Thyroid gland (tissue), 4 donors: ENCODE data around the gene TRIM65. TPM values are rescaled to one million over a fixed set of nuclear protein-coding genes. Genes with fewer than 3 reads are reported as not detected.

Source experiments
- DNase-seq, 2 donors: peaks; one replicate each; pipeline ENCODE4 v3.0.0-alpha.2; 2019
- H3K27ac ChIP-seq, 3 donors: fragments of 200-600 bp; sonication (generic); 1 replicate in 2 of 3; 2 replicates in 1 of 3; pipeline ENCODE4 v1.5.1; 2016 to 2019; ENCODE audit warnings: mild to moderate bottlenecking in 1 of 3, moderate library complexity in 1 of 3
- H3K27me3 ChIP-seq: fragments of 200-600 bp; sonication (generic); one replicate; pipeline ENCODE4 v1.5.1; 2019
- H3K36me3 ChIP-seq, 2 donors: fragments of 200-600 bp; sonication (generic); one replicate each; pipeline ENCODE4 v1.5.1; 2016 to 2019
- H3K4me1 ChIP-seq, 2 donors: fragments of 200-600 bp; sonication (generic); one replicate each; pipeline ENCODE4 v1.5.1; 2017 to 2019
- H3K4me3 ChIP-seq, 3 donors: fragments of 200-600 bp; sonication (generic); replicated peaks in 1 of 3; 1 replicate in 2 of 3; 2 replicates in 1 of 3; pipeline ENCODE4 v1.5.1; 2016; ENCODE audit warnings: mild to moderate bottlenecking in 1 of 3
- H3K9me3 ChIP-seq: fragments of 200-600 bp; sonication (generic); one replicate; pipeline ENCODE4 v1.5.1; 2017
- POLR2A ChIP-seq, 2 donors: fragments of 450-650 bp; IDR thresholded peaks; one replicate each; pipeline ENCODE4 v1.6.1; 2017; ENCODE audit warnings: antibody characterized with exemption in 2 of 2, mild to moderate bottlenecking in 2 of 2, moderate library complexity in 1 of 2
- WGBS, 2 donors: methylation state at CpG; one replicate each; pipeline ENCODE4 v1.1.5; 2017; 5-methylcytosine and 5-hydroxymethylcytosine counted together
- intact Hi-C: fragments of 100-400 bp; cut with DNase I; formaldehyde crosslinking; loops from one replicate; pipeline ENCODE4 v1.15.1; 2023
- total RNA-seq, 4 donors: library from RNA; depleted of rRNA; stranded (reverse); fragments of >200 nt; gene quantifications; one replicate each; pipeline ENCODE4 v1.2.3, GENCODE V29; 2016
- TF ChIP-seq, protein P1 (sequence below), 6 experiments: fragments of 200-600 bp in 3 of 6; fragments of 450-650 bp in 3 of 6; sonication (generic) in 3 of 6; IDR thresholded peaks; one replicate each; pipeline ENCODE4 v1.5.1; 2016 to 2019; ENCODE audit warnings: antibody characterized with exemption in 6 of 6, mild to moderate bottlenecking in 2 of 6, inconsistent platforms in 1 of 6, moderate library complexity in 1 of 6

The TRIM65 gene
- total RNA-seq, 4 donors from 2014 or later: 23.0 to 39.4 (median 31.8) TPM

DNA sequence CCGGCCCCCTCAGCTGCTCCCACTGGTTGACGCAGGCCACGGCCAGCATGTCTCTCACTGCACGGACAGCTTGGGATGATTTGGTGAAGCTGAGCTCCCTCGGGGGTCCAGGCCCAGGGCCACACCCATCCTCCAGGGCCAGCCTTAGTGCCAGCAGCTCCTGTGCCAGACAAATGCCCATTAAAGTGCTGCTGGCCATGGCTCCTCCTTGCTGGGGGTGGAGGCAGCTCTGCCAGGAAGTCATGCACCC, 20.9 kb downstream of the TRIM65 start:
- peaks cover 41 to 58% of the 10 kb centered on the region in 2 donors for H3K4me1 ChIP-seq
- intact Hi-C loops: no loop called here

DNA sequence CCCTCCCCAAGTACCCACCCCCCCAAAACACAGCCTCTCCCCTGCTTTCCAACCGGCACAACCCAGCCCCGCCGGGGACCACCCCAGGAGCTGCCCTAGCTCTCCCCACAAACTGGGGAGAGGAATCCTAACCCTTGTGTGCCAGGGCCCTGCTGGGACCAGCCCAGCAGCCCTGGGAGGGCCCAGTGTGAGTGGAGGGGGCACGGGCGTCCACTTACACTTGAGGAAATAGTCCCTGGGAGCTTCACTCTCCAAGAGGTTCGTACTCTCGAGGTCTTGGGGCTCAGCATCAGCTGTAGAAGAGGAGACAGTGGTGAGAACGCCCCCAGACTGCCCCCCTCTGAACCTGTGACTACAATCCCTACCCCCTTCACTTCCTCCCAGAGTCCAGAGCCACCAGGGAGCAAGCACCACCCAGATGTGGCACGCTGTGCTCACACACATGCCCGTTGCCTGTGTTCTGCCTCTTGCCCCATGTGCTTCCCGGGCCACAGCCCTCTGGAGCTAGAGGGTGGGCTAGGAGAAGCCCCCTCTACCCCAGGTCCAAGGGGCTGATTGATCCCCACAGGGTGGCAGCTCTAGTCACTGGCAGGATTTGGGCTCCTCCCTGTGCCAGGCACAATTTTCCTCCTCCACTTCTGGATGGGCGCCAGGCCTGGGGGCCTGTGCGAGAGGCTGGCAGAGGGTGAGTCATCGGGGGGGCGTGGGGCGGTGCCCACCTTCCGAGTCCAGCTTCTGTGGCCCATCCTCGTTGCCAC, 21.4 kb downstream of the TRIM65 start:
- TF ChIP-seq POLR2A (IDR thresholded peaks at IDR 0.05): no peak
- TF ChIP-seq, protein P1, sequence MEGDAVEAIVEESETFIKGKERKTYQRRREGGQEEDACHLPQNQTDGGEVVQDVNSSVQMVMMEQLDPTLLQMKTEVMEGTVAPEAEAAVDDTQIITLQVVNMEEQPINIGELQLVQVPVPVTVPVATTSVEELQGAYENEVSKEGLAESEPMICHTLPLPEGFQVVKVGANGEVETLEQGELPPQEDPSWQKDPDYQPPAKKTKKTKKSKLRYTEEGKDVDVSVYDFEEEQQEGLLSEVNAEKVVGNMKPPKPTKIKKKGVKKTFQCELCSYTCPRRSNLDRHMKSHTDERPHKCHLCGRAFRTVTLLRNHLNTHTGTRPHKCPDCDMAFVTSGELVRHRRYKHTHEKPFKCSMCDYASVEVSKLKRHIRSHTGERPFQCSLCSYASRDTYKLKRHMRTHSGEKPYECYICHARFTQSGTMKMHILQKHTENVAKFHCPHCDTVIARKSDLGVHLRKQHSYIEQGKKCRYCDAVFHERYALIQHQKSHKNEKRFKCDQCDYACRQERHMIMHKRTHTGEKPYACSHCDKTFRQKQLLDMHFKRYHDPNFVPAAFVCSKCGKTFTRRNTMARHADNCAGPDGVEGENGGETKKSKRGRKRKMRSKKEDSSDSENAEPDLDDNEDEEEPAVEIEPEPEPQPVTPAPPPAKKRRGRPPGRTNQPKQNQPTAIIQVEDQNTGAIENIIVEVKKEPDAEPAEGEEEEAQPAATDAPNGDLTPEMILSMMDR (IDR thresholded peaks at IDR 0.05): no peak
- peak overlapping the region; percentile 91 to 93 (median 91) for H3K27ac ChIP-seq
- intact Hi-C loops: no loop called here
- no peaks in the 10 kb centered on the region for H3K9me3 ChIP-seq
- no peaks in the 10 kb centered on the region for H3K27me3 ChIP-seq
- peak overlapping the region in 1 of 3 donors; percentile 54 for H3K4me3 ChIP-seq
- DNase-seq: peak; percentile 45 to 76
- peaks cover 0 to 6% of the 10 kb centered on the region in 2 donors for H3K36me3 ChIP-seq
- H3K4me1 ChIP-seq: peaks cover 41 to 58% of the 10 kb centered on the region in 2 donors
- WGBS, 2 donors: 62 to 68% methylated on average over 8 to 9 of the region's 18 CpGs

More for the DNA sequence above, 20.9 kb downstream of the TRIM65 start:
- Histone ChIP-seq H3K36me3 (peaks cover 0 to 6% of the 10 kb centered on the region in 2 donors), H3K27ac (peak overlapping the region; percentile 91 to 93 (median 91)), H3K27me3 (no peaks in the 10 kb centered on the region), H3K4me3 (peak overlapping the region in 1 of 3 donors; percentile 54), H3K9me3 (no peaks in the 10 kb centered on the region)
- WGBS, 2 donors: 20% methylated on average over 1 of the region's 5 CpGs; no CpG with 5 or more reads in 1 of the 2 donors
- no peak for DNase-seq
- no peak for TF ChIP-seq POLR2A (IDR thresholded peaks at IDR 0.05)
- TF ChIP-seq, protein P1 (IDR thresholded peaks at IDR 0.05): no peak

DNA sequence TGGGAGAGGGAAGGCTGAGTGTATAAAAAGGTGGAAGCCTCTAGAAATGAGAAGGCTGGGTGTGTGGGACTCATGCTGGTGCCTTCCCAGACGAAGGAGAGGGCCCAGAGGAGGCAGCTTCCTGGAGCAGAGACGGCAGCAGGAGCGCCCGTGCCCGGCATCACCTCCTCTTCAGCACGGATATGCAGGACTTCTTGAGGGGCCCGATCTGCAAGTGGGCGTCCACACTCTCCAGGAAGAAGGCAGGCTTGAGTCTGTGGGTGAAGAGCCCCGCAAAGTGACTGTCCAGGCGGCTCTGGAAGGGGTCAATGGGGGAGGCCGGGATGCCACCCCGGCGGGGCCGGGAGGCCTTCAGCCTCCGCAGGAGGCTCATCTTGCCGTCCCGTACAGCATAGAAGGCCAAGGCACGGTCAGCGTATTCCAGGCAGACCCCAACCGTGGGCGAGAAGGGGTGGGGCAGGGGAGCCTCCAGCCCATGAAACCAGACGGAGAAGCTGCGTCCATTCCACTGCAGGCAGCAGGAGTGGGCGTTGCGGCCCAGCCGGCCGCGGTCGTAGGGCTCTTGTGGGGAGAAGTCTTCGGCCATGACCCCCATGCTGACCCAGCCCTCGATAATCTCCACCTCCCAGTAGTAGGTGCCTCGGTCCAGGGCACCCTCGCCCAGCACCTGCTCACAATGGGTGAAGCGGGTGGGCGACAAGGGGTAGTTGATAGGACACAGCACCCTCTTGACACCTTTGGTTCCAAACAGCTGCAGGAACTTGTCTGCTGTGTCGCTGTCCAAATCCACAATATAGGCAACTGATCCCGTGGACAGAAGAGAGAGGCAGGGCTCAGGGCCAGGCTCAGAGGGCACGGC, 22.2 kb downstream of the TRIM65 start:
- TF ChIP-seq, protein P1 (IDR thresholded peaks at IDR 0.05): no peak
- H3K9me3 ChIP-seq: no peaks in the 10 kb centered on the region
- 92 to 93% methylated on average over 26 to 32 of the region's 38 CpGs for WGBS, 2 donors
- H3K27me3 ChIP-seq: no peaks in the 10 kb centered on the region
- peak overlapping the region in 2 of 3 donors; percentile 91 to 95 for H3K27ac ChIP-seq
- H3K4me1 ChIP-seq: peaks cover 41 to 61% of the 10 kb centered on the region in 2 donors
- intact Hi-C loops: no loop called here
- H3K36me3 ChIP-seq: peaks cover 0 to 6% of the 10 kb centered on the region in 2 donors
- DNase-seq: no peak
- no peak overlapping the region for H3K4me3 ChIP-seq

DNA sequence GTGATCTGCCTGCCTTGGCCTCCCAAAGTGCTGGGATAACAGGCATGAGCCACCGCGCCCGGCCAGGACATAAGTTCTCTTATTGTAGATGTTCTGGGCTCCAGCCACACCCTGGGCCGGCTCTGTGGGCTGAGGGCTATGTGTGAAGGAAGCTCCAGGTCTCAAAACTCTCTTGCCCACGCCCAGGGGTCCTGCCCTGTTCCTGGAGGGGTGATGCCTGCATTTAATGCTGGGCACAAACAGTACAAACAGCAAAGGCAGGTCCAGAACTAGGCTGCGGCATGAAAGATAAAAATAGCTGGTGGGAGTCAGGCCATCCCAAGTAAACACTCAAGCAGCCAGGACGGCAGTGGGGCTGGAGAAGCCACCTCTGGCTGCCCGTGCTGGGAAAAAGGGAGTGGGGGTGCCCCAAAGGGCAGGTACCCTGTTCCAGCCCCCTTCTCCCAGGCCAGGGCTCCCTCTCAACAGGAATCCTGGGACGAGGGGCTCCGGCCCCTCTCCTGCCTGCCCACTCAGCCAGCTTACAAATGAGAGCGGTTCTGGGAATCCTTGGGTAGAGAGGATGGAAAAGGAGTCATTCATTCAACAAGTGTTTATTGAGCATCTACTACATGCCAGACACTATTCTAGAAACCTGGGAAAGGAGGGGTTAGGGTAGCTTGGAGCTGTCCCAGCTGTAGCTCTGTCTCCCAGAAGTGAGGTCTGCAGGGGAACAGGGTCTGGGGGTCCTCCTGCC, 23.0 kb downstream of the TRIM65 start:
- DNase-seq: no peak
- H3K27me3 ChIP-seq: no peaks in the 10 kb centered on the region
- WGBS, 2 donors: 76 to 83% methylated on average over 8 to 11 of the region's 11 CpGs
- intact Hi-C loops: no loop called here
- peaks cover 41 to 67% of the 10 kb centered on the region in 2 donors for H3K4me1 ChIP-seq
- peak overlapping the region; percentile 91 to 98 (median 95) for H3K27ac ChIP-seq
- no peak overlapping the region for H3K4me3 ChIP-seq
- H3K9me3 ChIP-seq: no peaks in the 10 kb centered on the region
- no peak for TF ChIP-seq POLR2A (IDR thresholded peaks at IDR 0.05)
- TF ChIP-seq, protein P1 (IDR thresholded peaks at IDR 0.05): no peak
- H3K36me3 ChIP-seq: peaks cover 0 to 6% of the 10 kb centered on the region in 2 donors
